IMR-90 (cell line): ENCODE measurements around the gene ELANE. TPM values are rescaled to one million over a fixed set of nuclear protein-coding genes. Genes with fewer than 3 reads are reported as not detected.

Experiments
- ATAC-seq: fragments of 200-7000 bp; cut with Tn5 transposase; 2 replicates; pipeline ENCODE4 v1.9.1; 2020; ENCODE audit warnings: low read depth, mild to moderate bottlenecking, moderate library complexity
- BruUV-seq: library from RNA; stranded (reverse); fragments of 400-500 nt; replicated peaks from 2 replicates; lab custom pipeline; 2021; lab: Mats Ljungman, UMichigan
- CTCF ChIA-PET: fragments of 300-600 bp; formaldehyde crosslinking; extraction: SDS; loops from one replicate; lab custom pipeline; 2021; ENCODE audit warnings: antibody characterized with exemption; lab: Yijun Ruan, JAX
- POLR2A ChIA-PET: fragments of 300-600 bp; sonication (Branson Sonifier 250); formaldehyde crosslinking; loops from one replicate; lab custom pipeline; 2022; ENCODE audit warnings: antibody characterized with exemption; ENCODE audit not compliant: unreplicated experiment; lab: Charles Lee
- DNase-seq: peaks from one replicate; pipeline ENCODE4 v3.0.0; 2013
- H2AFZ ChIP-seq: replicated peaks from 2 replicates; pipeline ENCODE3; 2013; ENCODE audit warnings: low read length, mild to moderate bottlenecking; ENCODE audit not compliant: poor library complexity
- H2AK5ac ChIP-seq: 2 replicates; pipeline ENCODE4 v1.6.1; 2013; ENCODE audit warnings: low read depth, low read length, inconsistent platforms
- H2AK9ac ChIP-seq: replicated peaks from 2 replicates; pipeline ENCODE3; 2013; ENCODE audit warnings: mild to moderate bottlenecking, low read depth, low read length, moderate library complexity; ENCODE audit not compliant: poor library complexity
- H2BK120ac ChIP-seq: 2 replicates; pipeline ENCODE4 v1.6.1; 2013; ENCODE audit warnings: low read depth, low read length, inconsistent platforms
- H2BK15ac ChIP-seq: 3 replicates; pipeline ENCODE4 v1.6.1; 2013; ENCODE audit warnings: low read depth, low read length, inconsistent platforms
- H2BK20ac ChIP-seq: 2 replicates; pipeline ENCODE4 v1.6.1; 2013; ENCODE audit warnings: low read depth, mild to moderate bottlenecking, inconsistent platforms, low read length, moderate library complexity
- H2BK5ac ChIP-seq: 2 replicates; pipeline ENCODE4 v1.6.1; 2013; ENCODE audit warnings: mild to moderate bottlenecking, low read depth, low read length, inconsistent platforms; ENCODE audit not compliant: poor library complexity, severe bottlenecking
- H3K14ac ChIP-seq: replicated peaks from 2 replicates; pipeline ENCODE4 v1.6.1; 2013; ENCODE audit warnings: low read depth, low read length, inconsistent platforms
- H3K18ac ChIP-seq: 2 replicates; pipeline ENCODE4 v1.6.1; 2013; ENCODE audit warnings: low read depth, low read length, control low read depth
- H3K23ac ChIP-seq: 2 replicates; pipeline ENCODE4 v1.6.1; 2013; ENCODE audit warnings: low read depth, low read length, inconsistent platforms
- H3K27ac ChIP-seq: 2 replicates; pipeline ENCODE4 v1.5.1; 2013; ENCODE audit warnings: mild to moderate bottlenecking, control low read depth, low read length; ENCODE audit not compliant: insufficient read depth
- H3K27me3 ChIP-seq: 2 replicates; pipeline ENCODE4 v1.6.1; 2013; ENCODE audit warnings: low read length; ENCODE audit not compliant: control insufficient read depth, insufficient read depth
- H3K36me3 ChIP-seq: 2 replicates; pipeline ENCODE4 v1.6.1; 2013; ENCODE audit warnings: low read length, mixed read lengths; ENCODE audit not compliant: control insufficient read depth, insufficient read depth
- H3K4ac ChIP-seq: 2 replicates; pipeline ENCODE4 v1.6.1; 2013; ENCODE audit warnings: low read depth, low read length, inconsistent platforms
- H3K4me1 ChIP-seq: 2 replicates; pipeline ENCODE4 v1.6.1; 2013; ENCODE audit warnings: low read length, mixed read lengths; ENCODE audit not compliant: control insufficient read depth, insufficient read depth
- H3K4me2 ChIP-seq: 2 replicates; pipeline ENCODE4 v1.6.1; 2013; ENCODE audit warnings: low read depth, mild to moderate bottlenecking, control low read depth, low read length, moderate library complexity
- H3K4me3 ChIP-seq: 2 replicates; pipeline ENCODE4 v1.5.1; 2013; ENCODE audit warnings: low read depth, mild to moderate bottlenecking, control low read depth, low read length, moderate library complexity; ENCODE audit not compliant: insufficient read depth
- H3K56ac ChIP-seq: 2 replicates; pipeline ENCODE4 v1.6.1; 2013; ENCODE audit warnings: low read length, inconsistent platforms; ENCODE audit not compliant: insufficient read depth; ENCODE audit errors: extremely low read depth
- H3K79me1 ChIP-seq, 2 experiments: 2 replicates each; pipeline ENCODE4 v1.6.1; 2013; ENCODE audit warnings: low read length in 2 of 2, inconsistent platforms in 1 of 2, low read depth in 1 of 2
- H3K9ac ChIP-seq: 2 replicates; pipeline ENCODE4 v1.6.1; 2013; ENCODE audit warnings: low read depth, low read length, control low read depth
- H3K9me1 ChIP-seq: 2 replicates; pipeline ENCODE4 v1.6.1; 2013; ENCODE audit warnings: low read length, inconsistent platforms; ENCODE audit not compliant: insufficient read depth
- H3K9me3 ChIP-seq: 2 replicates; pipeline ENCODE4 v1.6.1; 2013; ENCODE audit warnings: low read length; ENCODE audit not compliant: control insufficient read depth, insufficient read depth
- H4K20me1 ChIP-seq: 2 replicates; pipeline ENCODE4 v1.6.1; 2013; ENCODE audit warnings: low read length, inconsistent platforms; ENCODE audit not compliant: insufficient read depth
- H4K5ac ChIP-seq: 2 replicates; pipeline ENCODE4 v1.6.1; 2013; ENCODE audit warnings: mild to moderate bottlenecking, low read depth, low read length, control low read depth
- H4K8ac ChIP-seq, 2 experiments: 2 replicates each; pipeline ENCODE4 v1.6.1; 2013; ENCODE audit warnings: low read depth in 2 of 2, low read length in 2 of 2, control low read depth in 1 of 2, inconsistent platforms in 1 of 2
- H4K91ac ChIP-seq: 2 replicates; pipeline ENCODE4 v1.6.1; 2013; ENCODE audit warnings: low read depth, low read length, inconsistent platforms; ENCODE audit not compliant: insufficient read depth
- MAZ ChIP-seq: IDR thresholded peaks from 2 replicates; pipeline ENCODE4 v1.6.1; 2012; ENCODE audit warnings: low read depth, mild to moderate bottlenecking, low read length, improper control_type of control experiment, moderate library complexity, borderline replicate concordance
- SMC3 ChIP-seq: fragments of 150-350 bp; IDR thresholded peaks from 2 replicates; pipeline ENCODE4 v1.6.1; 2016; ENCODE audit warnings: low read depth, mild to moderate bottlenecking, antibody characterized with exemption, low read length, moderate library complexity
- WGBS, 2 experiments: methylation state at CpG; one replicate each; pipeline versions ENCODE4 v1.1.5 to v1.1.7; 2013; ENCODE audit warnings: missing lambda C conversion rate in 2 of 2; ENCODE audit not compliant: insufficient read length in 1 of 2; ENCODE audit errors: extremely low coverage in 2 of 2; 5-methylcytosine and 5-hydroxymethylcytosine counted together
- dilution Hi-C: fragments of 300-500 bp; cut with HindIII; formaldehyde crosslinking; loops from one replicate; pipeline ENCODE4 v1.14.3; 2018; ENCODE audit warnings: low sequenced_read_pairs; ENCODE audit not compliant: unreplicated experiment
- in situ Hi-C: fragments of 300-500 bp; cut with MboI; formaldehyde crosslinking; loops from 3 replicates; pipeline ENCODE4 v1.14.3; 2019; ENCODE audit warnings: low sequenced_read_pairs, inconsistent platforms, mixed read lengths
- intact Hi-C: fragments of 100-400 bp; cut with micrococcal nuclease; formaldehyde crosslinking; loops from 2 replicates; pipeline ENCODE4 v1.10.0; 2022
- polyA plus RNA-seq, 3 experiments: library from polyadenylated mRNA; depleted of rRNA; stranded (reverse); fragments of >200 nt; gene quantifications; 2 replicates each; pipeline ENCODE4 v1.2.3, GENCODE V29; 2012; ENCODE audit warnings: low replicate concordance in 1 of 3
- total RNA-seq: library from RNA; depleted of rRNA; stranded (reverse); fragments of >200 nt; gene quantifications from 2 replicates; pipeline ENCODE4 v1.2.3, GENCODE V29; 2012

The ELANE gene
- total and polyA plus RNA-seq, 2 of the 4 experiments (the other 2 are of a cell fraction): 0.27 TPM; not detected in 1

DNA sequence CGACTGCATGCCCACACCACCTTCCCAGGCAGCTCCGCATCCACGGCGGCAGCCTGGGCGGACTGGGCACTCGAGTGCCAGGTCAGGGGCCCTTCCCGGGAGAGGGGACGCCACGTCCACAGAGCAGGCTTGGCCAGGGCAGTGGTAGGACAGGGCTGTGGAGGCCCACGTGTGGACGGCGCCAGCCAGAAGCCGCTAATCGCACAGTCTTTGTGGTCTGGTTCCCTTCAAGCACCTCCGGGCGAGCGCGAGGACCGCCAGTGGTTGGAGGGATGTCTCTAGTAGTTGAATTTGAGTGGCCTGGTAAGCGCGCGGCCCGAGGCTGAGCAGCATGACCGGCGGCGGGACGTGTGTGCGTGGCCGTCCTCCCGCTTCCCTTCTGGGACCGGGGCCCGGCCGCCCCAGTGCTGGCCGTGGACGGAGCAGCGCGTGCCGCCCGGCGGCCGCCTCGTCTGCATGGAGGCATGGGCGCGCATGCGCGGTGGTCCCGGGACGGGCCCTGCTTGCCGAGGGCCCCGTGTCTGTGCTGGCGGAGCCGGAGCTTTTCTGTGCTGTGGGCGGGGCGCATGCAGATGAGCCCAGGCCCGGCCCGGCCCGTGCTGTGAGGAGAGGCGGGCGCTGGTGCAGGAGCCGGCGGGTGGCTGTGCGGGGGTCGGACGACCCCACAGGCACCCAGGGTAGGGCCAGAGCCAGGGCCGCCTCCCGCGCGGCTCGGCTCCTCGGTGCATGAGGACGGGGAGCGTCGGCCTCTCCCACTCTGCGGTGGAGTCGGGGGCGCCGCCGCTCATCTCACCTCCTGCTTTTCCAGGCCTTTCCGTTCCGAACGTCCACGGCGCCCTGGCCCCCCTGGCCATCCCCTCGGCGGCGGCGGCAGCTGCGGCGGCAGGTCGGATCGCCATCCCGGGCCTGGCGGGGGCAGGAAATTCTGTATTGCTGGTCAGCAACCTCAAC, 46.2 kb upstream of the ELANE start:
- H4K20me1 ChIP-seq: peaks cover 100% of the 10 kb centered on the region
- peaks cover 83% of the 10 kb centered on the region for H3K36me3 ChIP-seq
- no peak overlapping the region for H2BK5ac ChIP-seq
- no peak overlapping the region for H2AK9ac ChIP-seq
- H2BK120ac ChIP-seq: no peak overlapping the region
- no peak for DNase-seq
- no peak overlapping the region for H2BK20ac ChIP-seq
- ChIA-PET POLR2A (no interaction called here), CTCF (no interaction called here)
- WGBS, 2 experiments: 96% methylated on average over 44 of the region's 93 CpGs; no CpG with 5 or more reads in 1 of the 2 experiments
- H3K9ac ChIP-seq: no peak overlapping the region
- H3K4me3 ChIP-seq: no peak overlapping the region
- no peak overlapping the region for H4K5ac ChIP-seq
- H4K91ac ChIP-seq: no peak overlapping the region
- in situ Hi-C loops: no loop called here
- no peak overlapping the region for H2BK15ac ChIP-seq
- no peak overlapping the region for H3K27ac ChIP-seq
- H3K4me1 ChIP-seq: peaks cover 16% of the 10 kb centered on the region
- no peak overlapping the region for H3K18ac ChIP-seq
- no TSS peak for BruUV-seq
- TF ChIP-seq SMC3: no peak
- no peak for TF ChIP-seq MAZ
- dilution Hi-C loops: no loop called here
- no peak overlapping the region for H4K8ac ChIP-seq
- H3K4me2 ChIP-seq: no peak overlapping the region
- H3K9me1 ChIP-seq: 0 out of 2 replicates have a peak, but pooled peaks cover 8% of the 10 kb centered on the region
- H3K27me3 ChIP-seq: no peaks in the 10 kb centered on the region
- H3K14ac ChIP-seq: no peak overlapping the region
- H3K23ac ChIP-seq: no peak overlapping the region
- ATAC-seq: no peak
- peaks cover 11 to 48% of the 10 kb centered on the region in 2 experiments for H3K79me1 ChIP-seq
- H2AK5ac ChIP-seq: no peak overlapping the region
- H3K4ac ChIP-seq: no peak overlapping the region
- intact Hi-C loops: no loop called here
- H2AFZ ChIP-seq: no peak overlapping the region
- no peaks in the 10 kb centered on the region for H3K9me3 ChIP-seq
- no peak overlapping the region for H3K56ac ChIP-seq
